Thoracic aorta (tissue), 2 donors: ENCODE measurements around the gene GRK2. TPM values are rescaled to one million over a fixed set of nuclear protein-coding genes. Genes with fewer than 3 reads are reported as not detected.

Source experiments
- ATAC-seq: fragments of 150-250 bp; one replicate; pipeline ENCODE4 v1.8.0; 2017; ENCODE audit warnings: low read depth; ENCODE audit not compliant: insufficient number of reproducible peaks, low FRiP score
- DNase-seq: peaks from one replicate; pipeline ENCODE4 v3.0.0-alpha.2; 2020; ENCODE audit warnings: low spot score
- H3K27ac ChIP-seq, 2 donors: fragments of 200-600 bp; sonication (generic); 1 replicate in 1 of 2; 2 replicates in 1 of 2; pipeline ENCODE4 v1.5.1; 2016; ENCODE audit warnings: mild to moderate bottlenecking in 2 of 2, moderate library complexity in 2 of 2
- H3K27me3 ChIP-seq: fragments of 200-600 bp; sonication (generic); replicated peaks from 2 replicates; pipeline ENCODE4 v1.6.0; 2016; ENCODE audit warnings: mild to moderate bottlenecking; ENCODE audit not compliant: insufficient read depth
- H3K36me3 ChIP-seq: fragments of 200-600 bp; sonication (generic); one replicate; pipeline ENCODE4 v1.5.1; 2016
- H3K4me1 ChIP-seq, 2 donors: fragments of 200-600 bp; sonication (generic); 1 replicate in 1 of 2; 2 replicates in 1 of 2; pipeline versions ENCODE4 v1.5.1 to v1.6.0; 2016; ENCODE audit warnings: low read depth in 2 of 2, mild to moderate bottlenecking in 1 of 2; ENCODE audit not compliant: control insufficient read depth in 1 of 2
- H3K4me3 ChIP-seq: fragments of 200-600 bp; sonication (generic); 2 replicates; pipeline ENCODE4 v1.5.1; 2016; ENCODE audit warnings: mild to moderate bottlenecking
- H3K9me3 ChIP-seq: fragments of 200-600 bp; sonication (generic); 2 replicates; pipeline ENCODE4 v1.5.1; 2016
- total RNA-seq, 2 donors: library from RNA; depleted of rRNA; stranded (reverse); fragments of >200 nt; gene quantifications; one replicate each; pipeline versions ENCODE4 v1.1.0 to v1.2.3, GENCODE V29; 2016
- TF ChIP-seq, protein P1 (sequence below): fragments of 200-600 bp; sonication (generic); IDR thresholded peaks from one replicate; pipeline ENCODE4 v1.5.1; 2019; ENCODE audit warnings: antibody characterized with exemption

The GRK2 gene
- total RNA-seq, 2 donors from 2014 or later: 72.8 to 85.2 TPM

DNA sequence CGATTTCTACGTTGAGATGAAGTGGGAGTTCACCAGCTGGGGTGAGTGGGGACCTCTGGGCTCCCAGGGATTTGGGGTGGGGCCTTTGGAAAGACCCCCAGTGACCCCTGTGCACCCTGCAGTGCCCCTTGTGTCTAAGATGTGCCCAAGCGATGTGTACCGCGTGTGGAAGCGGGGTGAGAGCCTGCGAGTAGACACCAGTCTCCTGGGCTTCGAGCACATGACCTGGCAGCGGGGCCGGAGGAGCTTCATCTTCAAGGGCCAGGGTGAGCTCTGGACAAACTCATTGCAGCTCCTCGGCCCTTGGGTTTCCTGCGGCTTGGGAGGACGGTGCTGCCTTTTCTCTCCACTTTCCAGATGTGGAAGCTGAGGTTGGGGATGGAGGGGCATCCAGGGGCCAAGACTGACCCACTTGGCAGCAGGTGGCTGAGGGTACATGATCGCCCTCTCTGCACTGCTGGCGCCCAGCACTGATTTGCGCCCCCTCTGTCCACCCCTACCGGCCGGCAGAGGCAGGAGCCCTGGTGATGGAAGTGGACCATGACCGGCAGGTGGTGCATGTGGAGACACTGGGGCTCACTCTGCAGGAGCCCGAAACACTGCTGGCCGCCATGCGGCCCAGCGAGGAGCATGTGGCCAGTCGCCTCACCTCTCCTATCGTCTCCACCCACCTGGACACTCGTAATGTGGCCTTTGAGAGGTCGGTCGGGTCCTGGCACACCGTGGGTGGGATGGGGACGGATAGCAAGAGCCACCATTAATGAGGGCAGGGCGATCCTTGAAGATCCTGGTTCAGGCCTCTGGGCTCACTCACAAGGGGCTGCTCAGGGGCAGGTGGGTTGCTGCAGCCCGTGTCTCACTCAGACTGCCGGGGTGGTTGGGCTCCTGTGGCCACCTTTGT lies 25.5 kb downstream of the GRK2 start:
- Histone ChIP-seq H3K9me3 (no peaks in the 10 kb centered on the region), H3K4me1 (peaks cover 15 to 49% of the 10 kb centered on the region in 2 donors), H3K36me3 (peaks cover 6% of the 10 kb centered on the region), H3K27me3 (no peaks in the 10 kb centered on the region), H3K27ac (no peak overlapping the region), H3K4me3 (no peak overlapping the region)
- DNase-seq (no peak), ATAC-seq (no peak)
- TF ChIP-seq, protein P1, sequence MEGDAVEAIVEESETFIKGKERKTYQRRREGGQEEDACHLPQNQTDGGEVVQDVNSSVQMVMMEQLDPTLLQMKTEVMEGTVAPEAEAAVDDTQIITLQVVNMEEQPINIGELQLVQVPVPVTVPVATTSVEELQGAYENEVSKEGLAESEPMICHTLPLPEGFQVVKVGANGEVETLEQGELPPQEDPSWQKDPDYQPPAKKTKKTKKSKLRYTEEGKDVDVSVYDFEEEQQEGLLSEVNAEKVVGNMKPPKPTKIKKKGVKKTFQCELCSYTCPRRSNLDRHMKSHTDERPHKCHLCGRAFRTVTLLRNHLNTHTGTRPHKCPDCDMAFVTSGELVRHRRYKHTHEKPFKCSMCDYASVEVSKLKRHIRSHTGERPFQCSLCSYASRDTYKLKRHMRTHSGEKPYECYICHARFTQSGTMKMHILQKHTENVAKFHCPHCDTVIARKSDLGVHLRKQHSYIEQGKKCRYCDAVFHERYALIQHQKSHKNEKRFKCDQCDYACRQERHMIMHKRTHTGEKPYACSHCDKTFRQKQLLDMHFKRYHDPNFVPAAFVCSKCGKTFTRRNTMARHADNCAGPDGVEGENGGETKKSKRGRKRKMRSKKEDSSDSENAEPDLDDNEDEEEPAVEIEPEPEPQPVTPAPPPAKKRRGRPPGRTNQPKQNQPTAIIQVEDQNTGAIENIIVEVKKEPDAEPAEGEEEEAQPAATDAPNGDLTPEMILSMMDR: no peak

DNA sequence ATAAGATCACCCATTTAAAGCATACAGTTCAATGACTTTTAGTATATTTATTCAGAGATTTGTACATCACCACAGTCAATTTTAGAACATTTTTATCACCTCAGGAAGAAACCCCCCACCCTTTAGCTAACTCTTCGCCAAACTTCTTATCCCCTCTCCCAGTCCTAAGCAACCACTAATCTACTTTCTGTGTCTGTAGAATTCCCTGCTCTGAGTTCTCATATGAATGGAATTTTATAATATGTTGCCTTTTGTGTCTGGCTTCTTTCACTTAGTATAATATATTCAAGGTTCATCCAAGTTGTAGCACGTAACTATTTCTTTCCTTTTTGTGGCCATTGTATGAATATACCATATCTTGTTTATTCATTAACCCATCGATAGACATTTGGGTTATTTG lies 26.4 kb downstream of the GRK2 start:
- Histone ChIP-seq H3K27me3 (no peaks in the 10 kb centered on the region), H3K27ac (no peak overlapping the region), H3K4me3 (no peak overlapping the region), H3K4me1 (peaks cover 8 to 39% of the 10 kb centered on the region in 2 donors), H3K9me3 (no peaks in the 10 kb centered on the region), H3K36me3 (peaks cover 6% of the 10 kb centered on the region)
- ATAC-seq: no peak
- DNase-seq: no peak
- TF ChIP-seq, protein P1: no peak

DNA sequence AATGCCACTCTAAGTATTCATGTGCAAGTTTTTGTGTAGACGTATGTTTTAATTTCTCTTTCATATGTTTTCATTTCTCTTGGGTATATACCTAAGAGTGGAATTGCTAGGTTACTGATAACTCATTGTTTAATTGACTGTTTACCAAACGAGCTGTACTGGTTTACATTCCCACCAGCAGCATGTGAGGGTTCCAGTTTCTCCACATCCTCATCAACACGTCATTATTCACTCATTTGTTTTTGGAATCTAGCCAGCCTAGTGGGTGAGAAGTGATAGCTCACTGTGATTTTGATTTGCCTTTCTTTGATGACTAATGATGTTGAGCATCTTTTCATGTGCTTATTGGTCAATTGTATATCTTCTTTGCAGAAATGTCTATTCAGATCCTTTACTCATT lies 26.8 kb downstream of the GRK2 start:
- H3K9me3 ChIP-seq: no peaks in the 10 kb centered on the region
- H3K27me3 ChIP-seq: no peaks in the 10 kb centered on the region
- DNase-seq (no peak), ATAC-seq (no peak)
- peaks cover 3 to 35% of the 10 kb centered on the region in 2 donors for H3K4me1 ChIP-seq
- no peak overlapping the region for H3K27ac ChIP-seq
- H3K36me3 ChIP-seq: peaks cover 6% of the 10 kb centered on the region
- TF ChIP-seq, protein P1: no peak
- no peak overlapping the region for H3K4me3 ChIP-seq

DNA sequence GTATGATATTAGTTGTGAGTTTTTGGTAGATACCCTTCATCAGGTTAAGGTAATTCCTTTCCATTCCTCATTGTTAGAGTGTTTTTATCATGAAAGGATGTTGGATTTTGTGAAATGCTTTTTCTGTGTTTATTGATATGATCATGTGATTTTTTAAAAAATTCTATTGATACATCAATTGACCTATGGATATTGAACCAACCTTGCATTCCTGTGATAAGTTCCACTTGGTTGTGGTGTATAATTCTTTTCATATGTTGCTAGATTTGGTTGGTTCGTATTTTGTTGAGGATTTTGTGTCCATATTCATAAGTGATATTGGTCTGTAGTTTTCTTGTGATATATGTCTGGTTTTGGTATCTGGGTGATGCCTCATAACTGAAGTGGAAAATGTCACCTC lies 29.6 kb downstream of the GRK2 start:
- H3K36me3 ChIP-seq: peaks cover 30% of the 10 kb centered on the region
- TF ChIP-seq, protein P1: no peak

DNA sequence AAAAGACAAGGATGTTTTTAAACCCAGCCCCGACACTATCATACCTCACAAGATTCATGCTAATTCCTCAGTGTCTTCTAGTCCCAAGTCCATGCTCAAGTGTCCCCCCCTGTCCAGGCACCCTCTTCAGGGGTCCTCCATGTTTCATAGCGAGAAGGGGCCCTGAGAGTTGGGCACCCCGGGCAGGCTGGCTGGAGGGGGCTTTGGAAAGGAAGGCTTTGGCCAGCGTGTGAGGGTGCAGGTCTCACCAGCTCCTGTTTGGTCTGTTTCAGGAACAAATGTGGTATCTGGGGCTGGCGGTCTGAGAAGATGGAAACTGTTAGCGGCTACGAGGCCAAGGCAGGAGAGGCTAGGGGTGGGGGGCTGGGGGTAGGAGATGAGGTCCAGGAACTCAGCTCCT lies 32.5 kb downstream of the GRK2 start:
- peaks cover 6 to 12% of the 10 kb centered on the region in 2 donors for H3K4me1 ChIP-seq
- peaks cover 37% of the 10 kb centered on the region for H3K36me3 ChIP-seq
- H3K27me3 ChIP-seq: no peaks in the 10 kb centered on the region
- TF ChIP-seq, protein P1: no peak
- H3K27ac ChIP-seq: no peak overlapping the region
- ATAC-seq: no peak
- no peak overlapping the region for H3K4me3 ChIP-seq
- no peaks in the 10 kb centered on the region for H3K9me3 ChIP-seq
- no peak for DNase-seq

More for the DNA sequence above, 29.6 kb downstream of the GRK2 start:
- DNase-seq: no peak
- ATAC-seq: no peak
- Histone ChIP-seq H3K4me3 (no peak overlapping the region), H3K27ac (no peak overlapping the region), H3K27me3 (no peaks in the 10 kb centered on the region), H3K4me1 (peaks cover 0 to 20% of the 10 kb centered on the region in 2 donors), H3K9me3 (no peaks in the 10 kb centered on the region)
